T-helper 1 cell treated with Interleukin-12 subunit alpha and Interleukin-12 subunit beta and Interleukin-4 antibody, amounts not matched to agents 30 ng/mL and 1 ng/mL, for 36 hours (primary cell): Measurements from ENCODE around the gene SLC3A2. TPM values are rescaled to one million over a fixed set of nuclear protein-coding genes. Genes with fewer than 3 reads are reported as not detected.
"Not testable (repeated sequence)": the region's sequence is repeated elsewhere in the genome, so short reads cannot be mapped to it uniquely, and the experiment has no call there.

ENCODE experiments used
- intact Hi-C: fragments of 100-400 bp; cut with micrococcal nuclease; formaldehyde crosslinking; loops from one replicate; pipeline ENCODE4 v1.15.1; 2024
- total RNA-seq: library from RNA; stranded (reverse); gene quantifications from 2 replicates; pipeline ENCODE4 v1.2.3, GENCODE V29; 2022

SLC3A2 gene
- total RNA-seq, 1 donor from 2014 or later: 202 TPM

GRCh38 chr11:62926680-62927455 is 46.2 kb downstream of the SLC3A2 start:
- intact Hi-C loops: no loop called here

GRCh38 chr11:62928011-62928410 is 47.3 kb downstream of the SLC3A2 start:
- intact Hi-C loops: no loop called here

- intact Hi-C loops: no loop called here
Observed at GRCh38 chr11:62930157-62930556, 49.5 kb downstream of the SLC3A2 start.

GRCh38 chr11:62930666-62931065 is 50.0 kb downstream of the SLC3A2 start:
- intact Hi-C loops: no loop called here

GRCh38 chr11:62931499-62932278 is 51.0 kb downstream of the SLC3A2 start:
- intact Hi-C loops: no loop called here

GRCh38 chr11:62933285-62933684 is 52.6 kb downstream of the SLC3A2 start:
- intact Hi-C loops: no loop called here

- intact Hi-C loops: no loop called here
Observed at GRCh38 chr11:62933750-62934495, 53.2 kb downstream of the SLC3A2 start.

GRCh38 chr11:62934496-62934785 is 53.7 kb downstream of the SLC3A2 start:
- intact Hi-C loops: no loop called here

- intact Hi-C loops: not testable (repeated sequence)
Observed at GRCh38 chr11:62937528-62937927, 56.8 kb downstream of the SLC3A2 start.

Other genes starting within 250 kb of the SLC3A2 start
- 285 and 289 TPM in 2 replicates for gene GANAB, start 234.3 kb upstream of the SLC3A2 start, total RNA-seq
- 31.4 and 32.3 TPM in 2 replicates for gene INTS5, start 227.6 kb upstream of the SLC3A2 start, total RNA-seq
- 110 and 112 TPM in 2 replicates for gene C11orf98, start 215.7 kb upstream of the SLC3A2 start, total RNA-seq
- 26.4 and 26.7 TPM in 2 replicates for gene CSKMT, start 215.6 kb upstream of the SLC3A2 start, total RNA-seq
- 7.8 and 8.0 TPM in 2 replicates for gene UQCC3, start 209.2 kb upstream of the SLC3A2 start, total RNA-seq
- gene LBHD1, start 208.6 kb upstream of the SLC3A2 start, total RNA-seq: 18.3 and 20.9 TPM in 2 replicates
- gene UBXN1, start 201.8 kb upstream of the SLC3A2 start, total RNA-seq: 126 and 127 TPM in 2 replicates
- 0.17 and 0.20 TPM in 2 replicates for gene LRRN4CL, start 191.4 kb upstream of the SLC3A2 start, total RNA-seq
- gene BSCL2, start 173.5 kb upstream of the SLC3A2 start, total RNA-seq: 34.4 and 35.0 TPM in 2 replicates
- not detected in 2 replicates for gene GNG3, start 173.2 kb upstream of the SLC3A2 start, total RNA-seq
- 63.6 and 64.3 TPM in 2 replicates for gene HNRNPUL2, start 153.4 kb upstream of the SLC3A2 start, total RNA-seq
- gene TTC9C, start 152.4 kb upstream of the SLC3A2 start, total RNA-seq: 49.8 and 51.5 TPM in 2 replicates
- gene ZBTB3, start 126.7 kb upstream of the SLC3A2 start, total RNA-seq: 13.8 and 14.0 TPM in 2 replicates
- gene POLR2G, start 119.3 kb upstream of the SLC3A2 start, total RNA-seq: 108 and 112 TPM in 2 replicates
- 22.2 and 23.8 TPM in 2 replicates for gene TAF6L, start 109.5 kb upstream of the SLC3A2 start, total RNA-seq
- 48.8 and 53.1 TPM in 2 replicates for gene TMEM179B, start 93.5 kb upstream of the SLC3A2 start, total RNA-seq
- 17.6 and 18.4 TPM in 2 replicates for gene TMEM223, start 88.9 kb upstream of the SLC3A2 start, total RNA-seq
- gene NXF1, start 75.5 kb upstream of the SLC3A2 start, total RNA-seq: 97.3 and 97.4 TPM in 2 replicates
- 45.9 and 50.5 TPM in 2 replicates for gene STX5, start 48.8 kb upstream of the SLC3A2 start, total RNA-seq
- gene TEX54, start 48.1 kb upstream of the SLC3A2 start, total RNA-seq: not detected in 2 replicates
- gene WDR74, start 41.3 kb upstream of the SLC3A2 start, total RNA-seq: 81.3 and 82.3 TPM in 2 replicates
- gene CHRM1, start 40.5 kb downstream of the SLC3A2 start, total RNA-seq: not detected in 2 replicates
- not detected in 2 replicates for gene SLC22A6, start 104.1 kb downstream of the SLC3A2 start, total RNA-seq
- not detected in 2 replicates for gene SLC22A8, start 134.9 kb downstream of the SLC3A2 start, total RNA-seq